AG08395 (cell line): Measurements from ENCODE around the gene DMRT1.
"Not testable (repeated sequence)": the region's sequence is repeated elsewhere in the genome, so short reads cannot be mapped to it uniquely, and the experiment has no call there.

Experiments
- DNase-seq: peaks from one replicate; pipeline ENCODE4 v3.0.0; 2012; ENCODE audit warnings: mixed read lengths, low spot score

Gene DMRT1

DNA sequence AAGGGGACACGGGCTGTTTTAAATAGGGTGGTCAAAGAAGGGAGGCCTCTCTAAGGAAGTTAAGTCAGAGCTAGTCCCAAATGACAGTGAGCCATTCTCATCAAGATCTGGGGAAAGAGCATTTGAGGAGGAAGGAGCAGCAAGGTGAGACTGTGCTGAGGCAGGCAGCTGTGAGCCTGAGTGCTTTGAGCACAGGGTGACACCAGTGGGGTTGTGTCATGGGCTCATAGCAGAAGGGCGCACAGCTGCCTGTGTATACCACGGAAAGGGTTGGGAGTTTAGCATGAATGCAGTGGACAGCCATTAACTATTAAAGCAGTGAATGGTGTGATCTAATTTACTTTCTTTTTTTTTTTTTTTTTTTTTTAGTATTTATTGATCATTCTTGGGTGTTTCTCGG is 19.2 kb downstream of the DMRT1 start:
- DNase-seq = no peak

DNA sequence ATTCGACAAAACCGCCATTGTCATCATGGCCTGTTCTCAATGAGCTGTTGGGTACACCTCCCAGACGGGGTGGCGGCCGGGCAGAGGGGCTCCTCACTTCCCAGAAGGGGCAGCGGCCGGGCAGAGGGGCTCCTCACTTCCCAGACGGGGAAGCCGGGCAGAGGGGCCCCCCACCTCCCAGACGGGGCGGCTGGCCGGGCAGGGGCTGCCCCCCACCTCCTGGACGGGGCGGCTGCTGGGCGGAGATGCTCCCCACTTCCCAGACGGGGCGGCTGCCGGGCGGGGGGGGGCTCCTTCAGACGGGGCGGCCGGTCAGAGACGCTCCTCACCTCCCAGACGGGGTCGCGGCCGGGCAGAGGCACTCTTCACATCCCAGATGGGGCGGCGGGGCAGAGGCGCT is 20.0 kb downstream of the DMRT1 start:
- DNase-seq = not testable (repeated sequence)

DNA sequence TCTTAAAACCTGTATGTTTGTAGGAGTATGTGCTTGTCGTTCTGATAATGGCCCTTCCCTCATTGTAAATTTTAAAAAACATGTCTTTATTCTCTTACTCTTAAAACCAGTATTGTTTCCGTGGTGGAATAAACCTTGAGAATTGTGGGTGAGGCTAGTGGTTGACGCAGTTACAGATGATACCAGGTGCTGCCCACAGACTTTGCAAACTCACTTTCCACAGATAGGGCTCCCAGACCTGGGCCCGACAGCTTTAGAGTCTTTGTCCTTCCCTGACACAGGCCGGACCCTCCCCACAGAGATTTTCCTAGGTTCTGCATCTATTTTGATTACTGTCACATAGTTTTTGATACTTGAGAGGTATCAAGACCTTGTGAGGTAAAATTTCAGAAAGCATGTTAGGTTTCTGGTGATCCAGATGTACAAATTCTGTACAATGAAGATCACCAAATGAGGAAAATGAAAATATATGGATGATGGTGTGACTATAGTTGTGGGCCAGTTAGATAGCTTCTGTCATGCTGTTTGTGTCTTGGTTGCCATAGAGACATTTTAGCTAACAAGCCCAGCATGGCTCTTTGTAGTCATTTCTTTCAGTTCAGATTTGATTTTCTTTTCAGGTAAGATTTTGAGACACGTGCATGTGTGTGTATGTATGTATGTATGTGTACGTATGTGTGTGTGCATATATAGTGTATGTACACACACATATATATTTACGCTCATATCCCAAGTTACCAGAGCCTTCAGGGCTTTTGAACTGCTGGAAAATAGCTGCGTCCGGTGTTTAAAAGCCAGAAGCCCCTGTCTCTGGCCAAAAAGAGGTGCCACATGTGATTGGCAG is 33.8 kb downstream of the DMRT1 start:
- DNase-seq = no peak

DNA sequence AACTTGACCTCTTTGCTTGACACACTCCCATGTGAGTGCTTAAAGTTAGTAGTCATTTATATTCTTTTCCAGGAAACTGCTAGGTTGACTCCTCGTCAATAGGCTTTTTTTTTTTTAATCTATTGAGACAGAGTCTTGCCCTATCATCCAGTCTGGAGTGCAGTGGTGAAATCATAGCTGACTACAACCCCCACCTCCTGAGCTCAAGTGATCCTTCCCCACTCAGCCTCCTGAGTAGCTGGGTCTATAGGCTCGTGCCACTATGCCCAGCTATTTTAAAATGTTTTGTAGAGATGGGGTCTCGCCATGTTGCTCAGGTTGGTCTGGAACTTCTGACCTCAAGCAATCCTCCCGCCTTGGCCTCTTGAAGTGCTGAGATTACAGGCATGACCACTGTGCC is 34.9 kb downstream of the DMRT1 start:
- no peak for DNase-seq

DNA sequence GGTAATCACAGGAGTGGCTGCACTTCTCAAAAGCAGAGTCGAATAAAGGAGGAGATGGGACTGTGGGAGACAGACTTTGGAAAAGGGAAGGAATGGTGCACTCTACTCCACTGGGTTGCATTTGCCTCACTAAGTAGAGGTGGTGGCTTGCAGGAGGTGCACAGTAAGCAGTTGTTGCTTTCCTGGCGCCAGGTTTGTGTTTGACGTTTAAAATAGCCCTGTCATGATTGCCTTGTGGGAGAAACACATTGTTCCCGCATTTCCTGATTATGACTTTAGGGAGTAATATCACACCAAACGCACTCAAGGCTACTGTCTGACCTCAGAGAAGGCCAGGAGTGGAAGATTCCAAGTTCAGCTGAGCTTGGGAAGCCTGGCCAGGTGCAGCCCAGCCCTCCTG is 36.7 kb downstream of the DMRT1 start:
- no peak for DNase-seq

DNA sequence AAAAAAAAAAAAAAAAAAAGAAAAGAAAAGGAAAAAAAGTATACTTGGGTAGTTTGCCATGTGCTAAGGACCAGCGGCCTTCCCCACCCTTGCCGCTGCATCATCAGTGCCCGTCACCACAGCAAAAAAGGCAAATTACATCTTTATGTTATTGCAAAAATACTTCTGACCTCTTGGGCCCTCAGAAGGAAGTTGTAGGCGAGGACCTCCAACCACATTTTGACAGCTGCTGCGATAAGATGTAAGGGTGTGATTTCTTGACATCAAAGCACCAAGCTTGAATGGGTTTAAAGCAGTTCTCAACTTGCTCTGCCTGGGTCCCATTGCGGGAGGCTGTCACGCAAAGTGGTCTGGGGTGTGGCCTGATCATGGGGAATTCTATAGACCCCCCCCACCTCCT is 39.2 kb downstream of the DMRT1 start:
- DNase-seq = no peak

DNA sequence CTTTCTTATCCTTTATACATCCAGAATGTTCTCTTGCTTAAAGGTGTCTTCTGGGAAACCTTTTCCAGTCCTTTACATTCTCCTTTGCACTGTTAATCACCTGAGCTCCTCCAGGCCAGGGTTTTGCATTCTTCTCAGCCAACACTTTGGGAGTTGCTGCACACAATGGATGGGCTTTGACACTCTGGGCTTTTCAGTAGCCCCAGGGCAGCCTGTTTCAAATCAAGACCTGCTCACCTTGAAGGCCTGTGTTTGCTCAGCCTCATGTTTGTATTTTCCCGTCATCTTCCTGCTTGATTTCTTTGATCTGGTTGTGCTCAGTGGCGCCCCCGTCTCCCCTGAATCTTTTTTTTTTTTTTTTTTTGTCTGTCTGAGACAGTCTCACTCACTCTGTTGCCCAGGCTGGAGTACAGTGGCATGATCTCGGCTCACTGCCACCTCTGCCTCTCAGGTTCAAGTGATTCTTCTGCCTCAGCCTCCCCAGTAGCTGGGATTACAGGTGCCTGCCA is 41.0 kb downstream of the DMRT1 start:
- no peak for DNase-seq

DNA sequence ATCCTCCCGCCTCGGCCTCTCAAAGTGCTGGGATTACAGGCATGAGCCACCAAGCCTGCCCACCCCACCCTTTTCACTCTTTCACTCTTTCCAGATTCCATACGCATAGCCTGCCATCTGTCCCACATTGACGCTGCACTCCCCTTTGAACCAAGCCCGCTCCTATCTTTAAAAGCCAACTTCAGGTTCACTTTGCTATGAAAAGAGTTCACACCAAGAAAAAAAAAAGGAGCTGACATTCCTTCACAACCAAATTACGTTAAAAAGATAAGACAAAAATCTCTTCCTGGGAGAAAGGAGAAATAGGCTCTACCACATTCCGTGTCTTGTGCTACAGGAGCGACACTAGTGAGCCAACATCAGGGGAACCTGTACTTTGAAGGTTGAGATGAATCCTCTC is 41.5 kb downstream of the DMRT1 start:
- DNase-seq = no peak

DNA sequence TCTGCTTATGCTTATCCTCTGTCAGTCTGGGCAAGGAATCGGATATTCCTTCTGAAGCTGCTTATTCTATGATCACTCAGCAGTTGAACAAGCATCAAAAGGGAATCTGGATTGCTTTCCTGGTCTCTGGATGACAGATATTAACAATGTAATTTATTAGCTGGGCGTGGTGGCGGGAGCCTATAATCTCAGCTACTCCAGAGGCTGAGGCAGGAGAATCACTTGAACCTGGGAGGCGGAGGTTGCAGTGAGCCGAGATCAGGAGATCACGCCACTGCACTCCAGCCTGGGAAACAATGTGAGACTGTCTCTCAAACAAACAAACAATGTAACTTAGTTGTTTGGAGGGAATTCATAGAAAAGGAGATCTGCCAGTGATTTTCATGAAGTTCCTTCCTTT is 45.4 kb downstream of the DMRT1 start:
- no peak for DNase-seq

DNA sequence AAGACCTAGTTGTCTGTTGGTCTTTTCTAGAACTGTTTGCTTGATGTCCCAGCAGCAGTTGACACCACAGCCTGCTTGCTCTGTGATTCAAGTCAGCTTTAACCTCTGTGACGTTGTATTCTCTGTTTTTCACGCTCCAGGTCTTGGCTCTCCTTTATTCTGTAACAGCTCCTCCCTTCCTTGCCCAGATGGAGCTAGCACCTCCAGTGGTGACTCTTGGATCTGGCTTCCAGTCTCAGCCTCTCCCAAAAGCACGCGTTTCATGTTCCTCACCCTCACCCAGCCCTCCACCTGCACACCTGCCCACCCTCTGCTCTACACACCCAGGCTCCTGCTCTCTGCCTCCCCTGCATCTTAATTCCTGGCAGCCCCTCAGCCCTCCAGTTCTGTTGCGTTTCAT is 50.6 kb downstream of the DMRT1 start:
- DNase-seq = no peak

DNA sequence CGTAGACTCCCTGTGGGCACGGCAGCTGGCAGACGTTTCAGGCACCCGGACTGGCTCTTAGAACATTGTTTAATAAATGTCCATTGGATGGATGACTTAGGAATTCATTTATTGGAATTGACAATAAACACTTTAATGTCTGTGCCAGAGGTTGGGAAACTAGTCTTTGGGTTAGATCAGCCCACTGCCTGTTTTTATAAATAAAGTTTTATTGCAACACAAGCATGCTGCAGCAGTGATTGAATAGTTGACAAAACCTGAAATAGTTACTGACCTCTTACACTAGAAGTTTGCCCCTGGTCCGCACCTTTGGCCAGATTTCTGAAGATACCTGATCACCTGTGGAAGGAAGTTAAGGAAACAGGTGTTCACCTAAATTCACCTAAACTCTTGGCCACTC is 51.6 kb downstream of the DMRT1 start:
- DNase-seq = no peak

DNA sequence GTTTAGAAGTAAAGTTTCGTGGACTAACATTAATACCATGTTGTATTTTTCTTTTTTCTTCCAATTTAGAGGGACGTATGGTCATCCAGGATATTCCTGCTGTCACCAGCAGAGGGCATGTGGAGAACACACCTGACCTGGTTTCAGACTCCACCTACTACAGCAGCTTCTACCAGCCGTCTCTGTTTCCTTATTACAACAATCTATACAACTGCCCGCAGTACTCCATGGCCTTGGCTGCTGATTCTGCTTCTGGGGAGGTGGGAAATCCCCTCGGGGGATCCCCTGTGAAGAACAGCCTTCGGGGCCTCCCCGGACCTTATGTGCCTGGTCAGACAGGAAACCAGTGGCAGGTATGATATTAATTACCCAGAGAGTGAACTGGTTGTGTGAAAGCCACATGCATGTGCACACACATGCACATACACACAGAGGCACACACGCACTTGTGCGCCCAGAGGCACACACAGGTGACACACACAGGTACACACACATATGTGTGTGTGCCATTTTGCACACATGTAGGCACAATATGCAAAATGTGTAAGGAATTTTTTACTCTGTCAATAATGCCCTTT is 52.4 kb downstream of the DMRT1 start:
- peak; percentile 68 for DNase-seq

DNA sequence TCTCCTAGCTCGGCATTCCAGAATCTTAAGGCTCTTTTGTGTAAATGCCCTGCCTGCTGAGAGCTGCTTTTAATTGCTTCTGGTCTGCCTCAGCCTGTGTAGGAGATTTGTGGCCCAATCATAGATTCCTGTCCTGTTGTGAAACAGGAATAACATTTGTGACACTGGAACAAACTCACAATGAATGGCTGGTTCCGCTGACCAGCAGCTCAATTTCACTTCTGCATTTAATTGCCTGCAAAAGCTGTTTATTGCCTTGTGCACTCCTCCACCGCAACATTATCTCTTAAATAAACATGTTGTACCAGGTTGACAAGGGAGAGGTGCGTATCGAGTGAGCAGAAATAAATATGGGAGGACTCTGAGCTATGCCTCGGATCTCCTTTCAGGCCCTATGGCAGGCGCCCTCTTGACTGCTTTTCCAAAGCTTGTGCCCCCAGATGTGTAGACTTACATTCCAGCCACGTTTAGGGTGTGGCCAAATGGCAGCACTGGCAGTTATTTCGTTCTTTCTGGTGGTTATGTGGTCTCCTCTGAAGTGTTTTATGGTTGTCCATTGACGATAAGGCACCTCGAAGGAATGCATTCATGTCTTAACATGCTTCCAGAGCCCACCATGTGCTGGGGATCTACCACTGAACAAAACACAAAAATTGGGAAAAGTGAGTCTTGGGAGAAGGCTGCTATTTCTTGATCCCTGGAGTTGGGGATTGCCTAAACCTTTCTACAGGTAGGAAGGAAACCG is 58.1 kb downstream of the DMRT1 start:
- DNase-seq = no peak

DNA sequence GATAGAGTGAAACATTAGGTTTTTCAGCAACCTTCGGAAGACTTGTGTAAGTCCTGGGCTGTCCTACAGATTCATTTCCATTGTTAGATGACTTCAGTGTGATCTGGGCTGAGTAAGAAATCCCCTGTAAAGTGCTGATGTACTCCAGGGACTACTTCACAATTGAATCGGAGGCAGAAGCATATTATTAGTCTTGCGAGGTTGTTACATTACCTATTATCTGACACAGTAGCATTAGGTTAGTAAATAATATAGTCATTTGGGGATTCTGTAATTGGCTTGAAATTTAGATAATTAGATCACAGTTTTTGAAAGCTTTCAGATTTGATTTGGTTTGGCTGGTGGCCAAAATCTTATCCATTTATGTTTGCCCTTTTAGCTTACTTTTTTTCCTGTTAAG is 62.4 kb downstream of the DMRT1 start:
- DNase-seq = no peak

DNA sequence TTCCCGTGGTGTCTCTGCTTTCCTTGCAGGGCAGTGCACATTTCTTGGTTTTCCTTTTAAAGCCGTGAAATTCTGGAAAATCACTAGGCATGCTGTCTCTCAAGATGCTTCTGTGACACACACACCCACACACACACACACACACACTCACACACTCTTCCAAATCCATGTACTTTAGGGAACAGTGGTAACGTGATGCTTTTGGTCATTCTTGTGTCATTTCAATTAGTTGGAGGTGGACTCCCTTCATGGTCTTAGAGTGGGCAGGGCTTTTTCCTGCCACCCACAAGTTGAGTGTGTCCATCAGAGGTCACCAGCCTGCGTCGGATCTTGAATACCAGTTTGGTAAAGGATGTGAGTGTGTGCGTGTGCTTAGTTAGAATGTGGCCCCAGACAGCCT is 64.4 kb downstream of the DMRT1 start:
- DNase-seq = no peak

DNA sequence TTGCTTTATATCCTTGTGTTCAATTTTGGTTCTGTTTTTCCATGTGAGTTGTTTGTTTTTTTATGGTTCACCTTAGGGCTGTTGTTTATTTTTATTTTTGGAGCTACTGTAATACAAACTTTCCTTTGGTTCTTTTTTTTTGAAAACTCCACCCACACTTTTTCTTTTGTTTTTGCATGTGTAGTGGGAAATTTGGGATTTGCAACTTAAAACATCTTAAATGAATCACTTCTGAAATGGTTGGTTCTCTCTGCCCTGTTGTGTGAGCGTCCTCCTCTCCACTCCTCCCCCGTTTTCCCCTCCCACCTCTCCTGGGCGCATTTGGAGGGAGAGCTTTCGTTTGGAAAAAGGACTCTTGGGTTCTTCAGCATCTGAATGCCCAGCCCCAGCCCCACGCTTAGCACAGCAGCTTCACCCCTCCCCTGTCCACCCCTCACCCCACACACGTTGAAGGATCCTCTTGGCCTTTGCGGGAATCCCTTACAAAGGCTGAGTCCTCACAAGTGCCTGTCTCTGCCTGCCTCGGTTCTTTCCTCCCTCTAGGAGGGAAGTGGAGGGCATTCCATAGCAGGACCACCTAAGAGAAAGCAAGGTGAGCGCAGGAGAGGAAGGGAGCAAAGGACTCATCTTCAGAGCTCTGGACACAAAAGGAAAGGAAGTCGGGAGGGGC is 67.2 kb downstream of the DMRT1 start:
- no peak for DNase-seq

DNA sequence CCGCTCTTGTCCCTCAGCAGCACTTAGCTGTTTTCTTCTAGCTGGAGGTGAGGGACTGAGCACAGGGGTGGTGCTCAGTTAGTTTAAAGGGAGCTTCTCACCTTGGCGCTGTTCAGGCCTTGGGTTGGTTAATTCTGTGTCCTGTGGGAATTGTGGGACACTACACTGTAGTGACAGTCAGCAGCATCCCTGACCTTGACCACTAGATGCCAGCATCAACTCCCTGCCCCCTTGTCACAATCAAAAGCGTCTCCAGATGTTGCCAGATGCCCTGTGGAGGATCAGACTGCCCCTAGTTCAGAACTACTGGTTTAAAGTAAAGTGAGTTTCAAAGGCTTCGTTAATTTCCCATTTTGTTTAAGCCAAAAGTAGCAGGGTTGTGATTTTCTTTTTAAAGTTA is 69.5 kb downstream of the DMRT1 start:
- no peak for DNase-seq

DNA sequence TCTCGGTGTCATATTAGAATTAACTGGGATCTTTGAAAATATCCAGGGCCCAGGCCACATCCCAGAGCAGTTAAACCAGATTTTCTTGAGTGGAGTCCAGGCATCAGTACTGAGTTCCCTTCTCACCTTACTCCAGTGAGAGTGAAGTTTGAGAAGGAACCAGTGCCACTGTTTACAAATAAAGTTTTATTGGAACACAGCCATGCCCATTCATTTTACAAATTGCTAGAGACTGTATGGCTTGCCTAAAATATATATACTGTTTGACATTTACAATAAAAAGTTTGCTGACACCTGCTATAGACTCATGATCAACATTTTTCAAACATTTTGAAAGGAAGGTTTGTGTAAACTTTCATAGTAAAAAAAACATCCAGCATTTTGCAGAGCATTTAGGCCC is 71.3 kb downstream of the DMRT1 start:
- no peak for DNase-seq

DNA sequence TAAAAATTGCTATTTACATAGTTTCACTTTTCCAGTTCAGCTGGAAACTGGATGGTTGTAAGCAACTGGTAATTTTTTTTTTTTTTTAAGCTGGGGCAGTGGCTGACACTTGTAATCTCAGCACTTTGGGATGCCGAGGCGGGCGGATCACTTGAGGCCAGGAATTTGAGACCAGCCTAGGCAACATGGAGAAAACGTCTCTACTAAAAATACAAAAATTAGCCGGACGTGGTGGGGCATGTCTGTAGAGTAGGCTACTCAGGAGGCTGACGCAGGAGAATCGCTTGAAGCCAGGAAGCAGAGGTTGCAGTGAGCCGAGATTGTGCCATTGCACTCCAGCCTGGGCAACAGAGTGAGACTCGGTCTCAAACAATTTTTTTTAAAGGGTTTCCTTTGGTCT is 72.0 kb downstream of the DMRT1 start:
- DNase-seq = not testable (repeated sequence)

DNA sequence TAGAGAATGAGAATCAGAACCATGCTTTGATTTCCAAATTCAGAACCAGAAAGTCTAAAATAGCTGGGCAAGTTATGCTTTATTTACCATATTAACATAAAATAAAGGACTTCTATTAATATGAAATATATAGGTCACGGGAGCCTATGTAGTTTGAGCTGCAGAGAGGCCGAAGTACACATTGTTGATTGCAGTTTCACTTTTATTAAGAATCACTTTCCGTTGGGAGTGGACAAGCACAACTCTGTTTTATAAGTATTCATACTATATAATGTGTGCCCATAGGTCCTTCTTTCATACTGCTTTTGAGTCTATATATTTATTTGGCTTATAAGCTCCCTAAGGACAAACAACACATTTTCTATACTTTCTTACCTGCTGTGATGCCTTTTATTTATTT is 76.2 kb downstream of the DMRT1 start:
- DNase-seq = no peak

DNA sequence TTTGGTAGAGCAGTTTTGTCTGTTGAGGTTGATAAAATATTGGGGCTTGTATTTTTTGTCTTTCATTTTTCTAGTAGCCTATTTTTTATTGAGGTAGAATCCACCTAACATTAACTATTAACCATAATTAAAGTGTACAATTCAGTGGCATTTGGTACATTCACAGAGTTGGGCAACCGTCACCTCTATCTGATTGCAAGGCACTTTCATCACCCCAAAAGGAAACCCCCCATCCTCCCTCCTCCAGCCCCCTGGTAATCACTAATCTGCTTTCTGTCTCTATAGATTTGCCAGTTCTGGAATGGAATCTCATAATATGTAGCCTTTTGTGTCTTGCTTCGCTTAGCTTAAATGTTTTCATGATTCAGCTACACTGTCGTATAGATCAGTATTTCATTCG is 79.4 kb downstream of the DMRT1 start:
- DNase-seq = no peak

DNA sequence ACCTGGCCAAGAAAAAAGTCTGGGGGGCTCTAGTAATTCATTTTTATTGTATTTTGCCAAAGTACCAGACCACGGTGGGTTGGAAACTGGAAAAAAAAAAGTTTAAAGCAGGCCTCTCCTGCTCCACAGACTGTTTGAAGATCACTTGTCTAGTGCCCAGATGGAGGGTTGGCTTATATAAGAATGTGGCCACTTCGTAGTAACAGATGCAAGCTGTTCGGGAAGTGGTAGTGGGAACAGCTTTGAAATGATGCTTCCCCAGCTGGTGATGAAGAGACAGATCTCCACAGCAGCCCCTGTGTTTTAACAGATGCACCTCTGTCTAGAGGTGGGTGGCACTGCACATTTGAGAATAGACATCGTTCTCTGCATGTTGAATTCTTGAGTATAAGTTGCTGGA is 80.7 kb downstream of the DMRT1 start:
- DNase-seq = no peak

DNA sequence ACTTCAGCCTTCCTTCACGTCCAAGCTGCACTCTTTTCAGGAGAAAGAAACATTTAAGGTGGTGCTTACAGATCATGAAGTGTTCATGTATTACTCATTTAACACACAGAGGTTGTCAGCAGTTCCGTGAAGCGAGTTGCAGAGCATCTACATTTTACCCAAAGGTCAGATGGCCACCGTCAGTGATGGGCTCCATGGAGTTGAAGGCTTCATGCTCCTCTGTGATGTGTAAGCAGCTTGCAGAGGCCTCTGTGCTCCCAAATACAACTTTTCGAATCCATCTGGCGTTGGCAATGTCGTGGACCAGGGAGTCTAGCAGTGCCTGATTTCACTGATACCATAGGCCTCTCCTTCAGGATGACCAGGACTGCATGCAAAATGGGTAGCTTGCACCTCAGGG is 81.2 kb downstream of the DMRT1 start:
- DNase-seq = no peak
